Heart right ventricle (tissue), 16 donors: Measurements from ENCODE around the gene CLCN4. TPM values are rescaled to one million over a fixed set of nuclear protein-coding genes. Genes with fewer than 3 reads are reported as not detected.

Experiments
- ATAC-seq, 8 donors: fragments of 200-7000 bp; cut with Tn5 transposase; one replicate each; pipeline ENCODE4 v1.9.1; 2020; ENCODE audit warnings: mild to moderate bottlenecking in 8 of 8, moderate library complexity in 8 of 8, moderate number of reproducible peaks in 1 of 8
- DNase-seq, 2 donors: peaks; one replicate each; pipeline ENCODE4 v3.0.0-alpha.2; 2020
- H3K27ac ChIP-seq, 10 donors: fragments of 200-600 bp; sonication (generic) in 2 of 10; one replicate each; pipeline versions ENCODE4 v1.5.0 to v1.8.0; 2020 to 2022; ENCODE audit warnings: mild to moderate bottlenecking in 3 of 10
- H3K27me3 ChIP-seq, 7 donors: fragments of 200-600 bp; one replicate each; pipeline ENCODE4 v1.8.0; 2021 to 2022; ENCODE audit warnings: mild to moderate bottlenecking in 2 of 7
- H3K36me3 ChIP-seq, 9 donors: fragments of 200-600 bp; sonication (generic) in 1 of 9; one replicate each; pipeline versions ENCODE4 v1.5.0 to v1.8.0; 2020 to 2022; ENCODE audit warnings: mild to moderate bottlenecking in 2 of 9
- H3K4me1 ChIP-seq, 9 donors: fragments of 200-600 bp; sonication (generic) in 1 of 9; one replicate each; pipeline versions ENCODE4 v1.5.0 to v1.8.0; 2020 to 2022; ENCODE audit warnings: mild to moderate bottlenecking in 4 of 9
- H3K4me3 ChIP-seq, 10 donors: fragments of 200-600 bp; sonication (generic) in 2 of 10; one replicate each; pipeline versions ENCODE4 v1.5.0 to v1.8.0; 2020 to 2022; ENCODE audit warnings: mild to moderate bottlenecking in 7 of 10, moderate library complexity in 2 of 10
- H3K9me3 ChIP-seq, 11 donors: fragments of 200-600 bp in 10 of 11; sonication (generic) in 2 of 11; one replicate each; pipeline versions ENCODE4 v1.5.0 to v1.8.0; 2013 to 2022; ENCODE audit warnings: mild to moderate bottlenecking in 2 of 11, control low read depth in 1 of 11, moderate library complexity in 1 of 11
- CTCF ChIP-seq, 9 donors: fragments of 200-600 bp; sonication (generic) in 2 of 9; IDR thresholded peaks; one replicate each; pipeline versions ENCODE4 v1.5.0 to v1.8.0; 2021 to 2022; ENCODE audit warnings: antibody characterized with exemption in 9 of 9, mild to moderate bottlenecking in 5 of 9, moderate library complexity in 1 of 9
- WGBS, 2 donors: extraction: QIAGEN DNeasy Blood & Tissue Kit; methylation state at CpG; one replicate each; pipeline ENCODE4 v1.1.7; 2013; ENCODE audit warnings: inconsistent platforms in 1 of 2; 5-methylcytosine and 5-hydroxymethylcytosine counted together
- intact Hi-C, 10 donors: fragments of 100-400 bp; cut with DNase I; formaldehyde crosslinking; loops; one replicate each; pipeline versions ENCODE4 v1.11.1 to v1.14.2; 2022
- polyA plus RNA-seq, 2 donors: library from polyadenylated mRNA; stranded (reverse); fragments of 200-250 nt; gene quantifications; one replicate each; pipeline ENCODE4 v1.2.3, GENCODE V29; 2013
- total RNA-seq, 10 donors: library from RNA; stranded (reverse); fragmentation: NEBNext Ultra II Directional in 3 of 10; extraction: Animal tissue kit (Norgen Biotek cat#: 25700) in 3 of 10; gene quantifications; one replicate each; pipeline versions ENCODE4 v1.2.1 to v1.2.4, GENCODE V29; 2021 to 2023
- donor health status: Arrhythmogenic right ventricular cardiomyopathy.
- donor health status: ischemic (EF 13 %, LVEDD 7.1; RV severe dilation, severe dysfunction).
- donor health status: healthy with polysubstance abuse.
- donor health status: DM: no; HTN: yes; CAD: no.
- donor health status: DM: no; HTN: no; CAD: no.
- donor health status: ischemic (EF 25% LVEDD 6.9; RV normal size, moderate dysfunction).
- donor health status: ischemic (EF 25% LVEDD 5.7; RV mildly dilated, moderate dysfunction).
- donor health status: healthy.
- donor health status: DM: yes; HTN: yes; CAD: no.
- donor health status: Ischemic cardiomyopathy.
- donor health status: ischemic (EF 35%, LVEDD 5.7; RV mildly dilated, moderate dysfunction).
- donor health status: nonischemic (EF 11% LVEDD 7.7; RV severe dilation, severe dysfunction).
- donor health status: DM: yes; HTN: yes; CAD: no.
- donor health status: PGD.
- donor health status: ischemic (EF 29% LVEDD 5.4; RV normal size, mild dysfunction).
- donor health status: nonischemic (EF 23%, LVEDD 6.1; RV moderate dilation, normal function).

Gene CLCN4
- total and polyA plus RNA-seq, 12 donors: 4.0 to 44.9 (median 32.0) TPM

GRCh38 chrX:10246846-10247245 is 90.1 kb downstream of the CLCN4 start:
- no peak overlapping the region for H3K4me3 ChIP-seq
- H3K27ac ChIP-seq: no peak overlapping the region
- no peaks in the 10 kb centered on the region for H3K36me3 ChIP-seq
- DNase-seq: no peak
- no peaks in the 10 kb centered on the region for H3K4me1 ChIP-seq
- no peak for TF ChIP-seq CTCF (IDR thresholded peaks at IDR 0.05)
- ATAC-seq: no peak
- 58 to 76% methylated on average over 2 of the region's 2 CpGs for WGBS, 2 donors
- intact Hi-C loops: no loop called here
- H3K27me3 ChIP-seq: no peaks in the 10 kb centered on the region
- no peaks in the 10 kb centered on the region for H3K9me3 ChIP-seq

- H3K36me3 ChIP-seq: no peaks in the 10 kb centered on the region
- 84 to 88% methylated on average over 3 of the region's 3 CpGs for WGBS, 2 donors
- H3K27me3 ChIP-seq: peaks cover 0 to 6% (median 0%) of the 10 kb centered on the region in 7 donors
- TF ChIP-seq CTCF (IDR thresholded peaks at IDR 0.05): peak in 4 of 9 donors; percentile 11 to 23 (median 16)
- no peak for DNase-seq
- no peaks in the 10 kb centered on the region for H3K4me1 ChIP-seq
- H3K9me3 ChIP-seq: no peaks in the 10 kb centered on the region
- no peak overlapping the region for H3K4me3 ChIP-seq
- no peak for ATAC-seq
- H3K27ac ChIP-seq: no peak overlapping the region
- intact Hi-C loops: loop anchor here in 1 of 10 donors (10.0 kb wide), 1 partner anchor 360 kb away; no protein-coding TSS in a partner anchor
Observed at GRCh38 chrX:10254739-10255138, 98.0 kb downstream of the CLCN4 start.

GRCh38 chrX:10259716-10260115 is 102.9 kb downstream of the CLCN4 start:
- 59 to 81% methylated on average over 1 of the region's 1 CpG for WGBS, 2 donors
- ATAC-seq (no peak), DNase-seq (no peak)
- peaks cover 0 to 6% (median 0%) of the 10 kb centered on the region in 7 donors for H3K27me3 ChIP-seq
- H3K27ac ChIP-seq: no peak overlapping the region
- H3K4me1 ChIP-seq: no peaks in the 10 kb centered on the region
- TF ChIP-seq CTCF (IDR thresholded peaks at IDR 0.05): no peak
- intact Hi-C loops: loop anchor here in 1 of 10 donors (10.0 kb wide), 1 partner anchor 355 kb away; no protein-coding TSS in a partner anchor
- H3K4me3 ChIP-seq: no peak overlapping the region
- no peaks in the 10 kb centered on the region for H3K36me3 ChIP-seq
- peaks cover 0 to 3% (median 0%) of the 10 kb centered on the region in 11 donors for H3K9me3 ChIP-seq

GRCh38 chrX:10265775-10266174 is 109.0 kb downstream of the CLCN4 start:
- no peak overlapping the region for H3K4me3 ChIP-seq
- TF ChIP-seq CTCF (IDR thresholded peaks at IDR 0.05): no peak
- DNase-seq: no peak
- no peaks in the 10 kb centered on the region for H3K36me3 ChIP-seq
- WGBS, 2 donors: 86 to 91% methylated on average over 2 of the region's 2 CpGs
- H3K27me3 ChIP-seq: no peaks in the 10 kb centered on the region
- no peaks in the 10 kb centered on the region for H3K4me1 ChIP-seq
- ATAC-seq: no peak
- intact Hi-C loops: no loop called here
- H3K27ac ChIP-seq: no peak overlapping the region
- peaks cover 0 to 3% (median 0%) of the 10 kb centered on the region in 11 donors for H3K9me3 ChIP-seq
